GM12874 (cell line): ENCODE measurements around the gene OPCML.

ENCODE experiments used
- TF ChIP-seq, protein P1 (sequence below): IDR thresholded peaks from 2 replicates; pipeline ENCODE4 v1.5.1; 2011; ENCODE audit warnings: low read depth, mild to moderate bottlenecking, control low read depth, low read length, moderate library complexity; ENCODE audit not compliant: insufficient read depth

OPCML gene

DNA sequence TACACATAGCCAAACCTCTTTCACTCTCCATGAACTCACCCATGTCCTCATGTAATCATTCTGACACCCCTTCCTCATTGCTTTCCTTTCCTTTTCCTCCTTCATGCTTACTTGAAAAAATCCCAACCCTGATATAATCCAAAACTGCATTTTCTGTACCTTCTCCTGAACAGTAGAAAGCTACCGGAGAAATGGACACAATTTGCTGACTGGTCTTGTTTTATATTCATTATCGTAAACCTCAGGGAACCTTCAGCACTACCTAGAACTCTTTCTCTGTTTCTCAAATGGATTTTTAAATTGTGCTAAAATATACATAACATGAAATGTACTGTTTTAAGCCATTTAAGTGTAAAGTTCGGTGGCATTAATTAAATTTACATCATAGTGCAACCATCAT, 1165.0 kb downstream of the OPCML start:
- TF ChIP-seq, protein P1, sequence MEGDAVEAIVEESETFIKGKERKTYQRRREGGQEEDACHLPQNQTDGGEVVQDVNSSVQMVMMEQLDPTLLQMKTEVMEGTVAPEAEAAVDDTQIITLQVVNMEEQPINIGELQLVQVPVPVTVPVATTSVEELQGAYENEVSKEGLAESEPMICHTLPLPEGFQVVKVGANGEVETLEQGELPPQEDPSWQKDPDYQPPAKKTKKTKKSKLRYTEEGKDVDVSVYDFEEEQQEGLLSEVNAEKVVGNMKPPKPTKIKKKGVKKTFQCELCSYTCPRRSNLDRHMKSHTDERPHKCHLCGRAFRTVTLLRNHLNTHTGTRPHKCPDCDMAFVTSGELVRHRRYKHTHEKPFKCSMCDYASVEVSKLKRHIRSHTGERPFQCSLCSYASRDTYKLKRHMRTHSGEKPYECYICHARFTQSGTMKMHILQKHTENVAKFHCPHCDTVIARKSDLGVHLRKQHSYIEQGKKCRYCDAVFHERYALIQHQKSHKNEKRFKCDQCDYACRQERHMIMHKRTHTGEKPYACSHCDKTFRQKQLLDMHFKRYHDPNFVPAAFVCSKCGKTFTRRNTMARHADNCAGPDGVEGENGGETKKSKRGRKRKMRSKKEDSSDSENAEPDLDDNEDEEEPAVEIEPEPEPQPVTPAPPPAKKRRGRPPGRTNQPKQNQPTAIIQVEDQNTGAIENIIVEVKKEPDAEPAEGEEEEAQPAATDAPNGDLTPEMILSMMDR, result no peak

- TF ChIP-seq, protein P1, result no peak
Observed at GRCh38 chr11:132365650-132366049, 1166.7 kb downstream of the OPCML start.
